Lung (tissue), 12 donors: Measurements from ENCODE around the gene HNRNPL. TPM values are rescaled to one million over a fixed set of nuclear protein-coding genes. Genes with fewer than 3 reads are reported as not detected.
"Not testable (repeated sequence)": the region's sequence is repeated elsewhere in the genome, so short reads cannot be mapped to it uniquely, and the experiment has no call there.

Source experiments
- ATAC-seq: fragments of 200-7000 bp; cut with Tn5 transposase; one replicate; pipeline ENCODE4 v1.9.1; 2020; ENCODE audit warnings: moderate number of reproducible peaks; ENCODE audit not compliant: insufficient read depth, low FRiP score
- DNase-seq, 3 donors: peaks; one replicate each; pipeline ENCODE4 v3.0.0-alpha.2; 2013 to 2017
- H3K27ac ChIP-seq, 2 donors: one replicate each; pipeline ENCODE4 v1.5.1; 2013; ENCODE audit warnings: mild to moderate bottlenecking in 2 of 2, moderate library complexity in 2 of 2, control low read depth in 1 of 2, inconsistent platforms in 1 of 2, low read depth in 1 of 2, low read length in 1 of 2
- H3K27me3 ChIP-seq, 3 donors: one replicate each; pipeline ENCODE4 v1.5.1; 2013; ENCODE audit warnings: low read length in 2 of 3; ENCODE audit not compliant: control insufficient read depth in 3 of 3, insufficient read depth in 3 of 3
- H3K36me3 ChIP-seq, 4 donors: one replicate each; pipeline ENCODE4 v1.5.1; 2013; ENCODE audit warnings: low read length in 4 of 4, mild to moderate bottlenecking in 1 of 4, moderate library complexity in 1 of 4; ENCODE audit not compliant: control insufficient read depth in 4 of 4, insufficient read depth in 4 of 4
- H3K4me1 ChIP-seq, 5 donors: one replicate each; pipeline ENCODE4 v1.5.1; 2013; ENCODE audit warnings: low read length in 5 of 5, mild to moderate bottlenecking in 2 of 5, moderate library complexity in 1 of 5; ENCODE audit not compliant: control insufficient read depth in 5 of 5, insufficient read depth in 5 of 5
- H3K4me3 ChIP-seq: one replicate; pipeline ENCODE4 v1.5.1; 2013; ENCODE audit warnings: mild to moderate bottlenecking, control low read depth, moderate library complexity
- H3K9ac ChIP-seq, 2 donors: one replicate each; pipeline ENCODE4 v1.5.1; 2013; ENCODE audit warnings: low read length in 2 of 2, control low read depth in 1 of 2; ENCODE audit not compliant: insufficient read depth in 1 of 2
- H3K9me3 ChIP-seq, 4 donors: one replicate each; pipeline ENCODE4 v1.5.1; 2013; ENCODE audit warnings: low read length in 3 of 4, mild to moderate bottlenecking in 1 of 4, moderate library complexity in 1 of 4; ENCODE audit not compliant: control insufficient read depth in 4 of 4, insufficient read depth in 3 of 4
- WGBS, 2 donors: extraction: QIAGEN DNeasy Blood & Tissue Kit; methylation state at CpG; one replicate each; pipeline ENCODE4 v1.1.7; 2013; 5-methylcytosine and 5-hydroxymethylcytosine counted together
- polyA plus RNA-seq, 2 donors: library from polyadenylated mRNA; stranded (reverse); fragments of 200-250 nt; gene quantifications; one replicate each; pipeline ENCODE4 v1.2.1, GENCODE V29; 2013
- total RNA-seq, 2 donors: library from RNA; depleted of rRNA in 1 of 2; stranded (reverse); fragments of >200 nt in 1 of 2; gene quantifications; one replicate each; pipeline ENCODE4 v1.2.1, GENCODE V29; 2014 to 2021
- TF ChIP-seq, protein P1 (sequence below): IDR thresholded peaks from 2 replicates; pipeline ENCODE4 v1.5.1; 2012; ENCODE audit warnings: mild to moderate bottlenecking; ENCODE audit errors: control extremely low read depth, extremely low read depth
- donor health status: control.
- donor health status: control.
- donor health status: Bipolar disorder and iron deficiency.
- donor health status: healthy.
- donor health status: DM: yes; HTN: yes; CAD: no.

Gene HNRNPL
- total and polyA plus RNA-seq, 4 donors, result 169 to 298 (median 209) TPM

DNA sequence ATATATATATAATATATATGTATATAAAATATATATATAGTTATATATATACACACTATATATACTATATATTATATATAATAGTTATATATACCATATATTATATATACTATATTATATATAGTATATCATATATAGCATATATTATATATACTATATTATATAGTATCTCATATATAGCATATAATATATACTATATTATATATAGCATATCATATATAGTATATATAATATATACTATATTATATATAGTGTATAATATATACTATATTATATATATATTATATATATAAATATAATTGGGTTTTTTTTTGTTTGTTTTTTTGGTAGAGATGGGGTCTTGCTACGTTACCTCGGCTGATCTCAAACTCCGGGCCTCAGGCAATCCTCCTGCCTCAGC is 11.6 kb upstream of the HNRNPL start:
- Histone ChIP-seq H3K4me1 (peaks cover 0 to 8% (median 4%) of the 10 kb centered on the region in 5 donors), H3K9ac (no peak overlapping the region), H3K4me3 (no peak overlapping the region), H3K9me3 (no peaks in the 10 kb centered on the region), H3K27ac (no peak overlapping the region), H3K36me3 (no peaks in the 10 kb centered on the region), H3K27me3 (no peaks in the 10 kb centered on the region)
- ATAC-seq (no peak), DNase-seq (no peak)
- TF ChIP-seq, protein P1, sequence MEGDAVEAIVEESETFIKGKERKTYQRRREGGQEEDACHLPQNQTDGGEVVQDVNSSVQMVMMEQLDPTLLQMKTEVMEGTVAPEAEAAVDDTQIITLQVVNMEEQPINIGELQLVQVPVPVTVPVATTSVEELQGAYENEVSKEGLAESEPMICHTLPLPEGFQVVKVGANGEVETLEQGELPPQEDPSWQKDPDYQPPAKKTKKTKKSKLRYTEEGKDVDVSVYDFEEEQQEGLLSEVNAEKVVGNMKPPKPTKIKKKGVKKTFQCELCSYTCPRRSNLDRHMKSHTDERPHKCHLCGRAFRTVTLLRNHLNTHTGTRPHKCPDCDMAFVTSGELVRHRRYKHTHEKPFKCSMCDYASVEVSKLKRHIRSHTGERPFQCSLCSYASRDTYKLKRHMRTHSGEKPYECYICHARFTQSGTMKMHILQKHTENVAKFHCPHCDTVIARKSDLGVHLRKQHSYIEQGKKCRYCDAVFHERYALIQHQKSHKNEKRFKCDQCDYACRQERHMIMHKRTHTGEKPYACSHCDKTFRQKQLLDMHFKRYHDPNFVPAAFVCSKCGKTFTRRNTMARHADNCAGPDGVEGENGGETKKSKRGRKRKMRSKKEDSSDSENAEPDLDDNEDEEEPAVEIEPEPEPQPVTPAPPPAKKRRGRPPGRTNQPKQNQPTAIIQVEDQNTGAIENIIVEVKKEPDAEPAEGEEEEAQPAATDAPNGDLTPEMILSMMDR, result no peak
- 96 to 98% methylated on average over 3 of the region's 3 CpGs for WGBS, 2 donors

DNA sequence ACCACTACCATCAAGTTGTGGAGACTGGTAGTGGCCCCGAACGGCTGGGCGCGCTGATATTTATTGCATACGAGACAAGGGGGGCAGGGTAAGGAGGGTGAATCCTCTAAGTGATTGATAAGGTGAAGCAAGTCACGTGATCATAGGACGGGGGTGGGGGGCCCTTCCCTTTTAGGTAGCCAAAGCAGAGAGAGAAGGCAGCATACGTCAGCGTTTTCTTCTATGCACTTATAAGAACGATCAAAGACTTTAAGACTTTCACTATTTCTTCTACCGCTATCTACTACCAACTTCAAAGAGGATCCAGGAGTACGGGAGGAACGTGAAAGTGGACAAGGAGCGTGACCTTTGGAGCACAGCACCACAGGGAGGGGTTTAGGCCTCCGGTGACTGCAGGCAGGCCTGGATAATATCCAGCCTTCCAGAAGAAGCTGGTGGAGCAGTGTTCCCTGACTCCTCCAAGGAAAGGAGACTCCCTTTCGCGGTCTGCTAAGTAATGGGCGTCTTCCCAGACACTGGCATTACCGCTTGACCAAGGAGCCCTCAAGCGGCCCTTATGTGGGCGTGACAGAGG is 9.9 kb upstream of the HNRNPL start:
- H3K36me3 ChIP-seq, DNase-seq, H3K4me1 ChIP-seq, H3K9ac ChIP-seq, H3K27me3 ChIP-seq, H3K9me3 ChIP-seq, H3K4me3 ChIP-seq, ATAC-seq, H3K27ac ChIP-seq: not testable (repeated sequence)
- 69 to 87% methylated on average over 21 of the region's 21 CpGs for WGBS, 2 donors

- Histone ChIP-seq H3K4me1 (peaks cover 0 to 5% (median 0%) of the 10 kb centered on the region in 5 donors), H3K36me3 (no peaks in the 10 kb centered on the region), H3K9ac (no peak overlapping the region), H3K27me3 (no peaks in the 10 kb centered on the region), H3K4me3 (no peak overlapping the region), H3K27ac (no peak overlapping the region), H3K9me3 (no peaks in the 10 kb centered on the region)
- ATAC-seq, result no peak
- no peak for DNase-seq
- 79 to 85% methylated on average over 3 of the region's 3 CpGs for WGBS, 2 donors
- TF ChIP-seq, protein P1, result no peak
Measured at GRCh38 chr19:38856813-38857212, 7.0 kb upstream of the HNRNPL start.

GRCh38 chr19:38855751-38856150 is 6.0 kb upstream of the HNRNPL start:
- not testable (repeated sequence) for H3K36me3 ChIP-seq, DNase-seq, H3K9ac ChIP-seq, H3K27me3 ChIP-seq, H3K27ac ChIP-seq, H3K9me3 ChIP-seq, H3K4me3 ChIP-seq, ATAC-seq
- peaks cover 0 to 14% (median 0%) of the 10 kb centered on the region in 5 donors for H3K4me1 ChIP-seq
- WGBS, 2 donors, result 85 to 96% methylated on average over 18 to 31 of the region's 37 CpGs

DNA sequence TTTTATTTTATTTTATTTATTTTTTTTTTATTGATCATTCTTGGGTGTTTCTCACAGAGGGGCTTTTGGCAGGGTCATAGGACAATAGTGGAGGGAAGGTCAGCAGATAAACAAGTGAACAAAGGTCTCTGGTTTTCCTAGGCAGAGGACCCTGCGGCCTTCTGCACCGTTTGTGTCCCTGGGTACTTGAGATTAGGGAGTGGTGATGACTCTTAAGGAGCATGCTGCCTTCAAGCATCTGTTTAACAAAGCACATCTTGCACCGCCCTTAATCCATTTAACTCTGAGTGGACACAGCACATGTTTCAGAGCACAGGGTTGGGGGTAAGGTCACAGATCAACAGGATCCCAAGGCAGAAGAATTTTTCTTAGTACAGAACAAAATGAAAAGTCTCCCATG is 5.2 kb upstream of the HNRNPL start:
- H3K36me3 ChIP-seq, H3K27ac ChIP-seq, H3K9me3 ChIP-seq, H3K27me3 ChIP-seq, H3K4me3 ChIP-seq, ATAC-seq, H3K9ac ChIP-seq, DNase-seq: not testable (repeated sequence)
- peaks cover 0 to 15% (median 0%) of the 10 kb centered on the region in 5 donors for H3K4me1 ChIP-seq
- 73 to 89% methylated on average over 2 to 3 of the region's 3 CpGs for WGBS, 2 donors
